ENCODE results near the gene CELA2A.

Gene CELA2A

DNA sequence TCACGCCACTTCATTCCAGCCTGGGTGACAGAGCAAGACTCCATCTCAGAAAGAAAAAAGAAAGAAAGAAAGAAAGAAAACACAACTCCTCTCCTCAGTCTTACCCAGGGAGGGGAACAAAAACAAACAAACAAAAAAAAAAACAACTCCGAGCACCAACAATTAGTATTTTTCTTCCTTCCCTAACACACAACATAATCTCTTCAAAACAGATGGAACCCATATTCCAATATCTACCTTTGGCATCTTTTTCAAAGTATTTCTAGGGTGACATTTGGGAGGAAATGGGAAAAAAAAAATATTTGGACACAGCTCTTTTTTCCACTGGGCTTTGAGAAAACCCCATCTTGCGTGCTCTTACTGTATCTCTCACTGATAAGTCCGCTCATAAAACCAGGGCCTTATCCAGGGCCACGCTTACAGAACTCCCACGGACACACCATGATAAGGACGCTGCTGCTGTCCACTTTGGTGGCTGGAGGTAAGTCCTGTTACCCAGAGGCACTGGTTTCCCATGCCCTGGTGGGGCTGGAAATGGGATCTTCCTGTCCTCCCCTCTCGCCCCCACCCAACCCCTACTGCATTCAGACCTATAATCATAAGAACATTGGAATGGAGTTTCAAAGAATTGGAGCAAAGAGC lies at the start of gene CELA2A:
CELA2A (plus strand) TSS at position 420 of the 642 bp plus-strand sequence; CDS start at position 442, 22 bp downstream.
- DNase-seq = no peak

DNA sequence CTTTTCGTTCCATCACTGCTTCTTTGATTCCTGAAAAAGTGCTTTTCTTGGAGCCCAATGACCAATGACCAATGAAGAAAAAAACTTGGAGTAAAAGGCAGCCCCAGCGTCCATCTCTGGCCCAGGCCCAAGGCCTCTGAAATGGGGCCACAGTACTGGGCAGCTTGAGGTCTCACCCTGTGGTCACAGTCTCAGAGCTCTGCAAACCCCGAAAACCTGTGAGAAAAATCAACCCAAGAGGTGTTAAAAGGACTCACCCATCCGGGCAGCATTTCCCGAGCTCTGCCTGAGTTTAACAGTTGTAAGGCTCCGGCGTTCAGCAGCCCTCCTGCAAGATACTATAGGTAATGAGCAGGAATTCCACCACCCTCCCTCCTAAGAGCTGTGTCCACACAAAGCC lies 49.0 kb upstream of the CELA2A start:
- no peak for DNase-seq

DNA sequence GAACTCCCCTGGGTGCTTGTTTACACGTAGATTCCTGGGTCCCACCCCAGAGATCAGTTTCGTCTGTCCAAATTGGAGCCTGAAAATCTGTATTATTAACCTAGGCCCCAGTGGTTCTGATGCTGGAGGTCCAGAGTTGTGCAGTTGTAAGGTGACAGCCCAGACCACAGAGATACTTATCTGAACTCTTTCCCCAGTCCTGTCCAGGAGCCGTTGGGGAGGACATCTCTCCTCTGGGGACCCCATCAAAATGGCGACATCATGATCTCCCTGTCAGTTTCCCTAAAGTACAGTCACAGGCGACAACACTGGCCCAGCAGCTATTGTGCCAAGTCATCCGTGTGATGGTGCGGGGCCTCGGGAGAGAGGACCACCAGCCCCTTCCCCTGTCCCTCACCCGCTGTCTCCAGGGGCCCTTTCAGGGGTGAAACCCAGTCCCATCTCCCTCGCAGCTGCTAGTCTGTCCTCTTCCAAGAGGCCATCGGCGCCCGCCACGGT lies 47.6 kb upstream of the CELA2A start:
- no peak for DNase-seq

DNA sequence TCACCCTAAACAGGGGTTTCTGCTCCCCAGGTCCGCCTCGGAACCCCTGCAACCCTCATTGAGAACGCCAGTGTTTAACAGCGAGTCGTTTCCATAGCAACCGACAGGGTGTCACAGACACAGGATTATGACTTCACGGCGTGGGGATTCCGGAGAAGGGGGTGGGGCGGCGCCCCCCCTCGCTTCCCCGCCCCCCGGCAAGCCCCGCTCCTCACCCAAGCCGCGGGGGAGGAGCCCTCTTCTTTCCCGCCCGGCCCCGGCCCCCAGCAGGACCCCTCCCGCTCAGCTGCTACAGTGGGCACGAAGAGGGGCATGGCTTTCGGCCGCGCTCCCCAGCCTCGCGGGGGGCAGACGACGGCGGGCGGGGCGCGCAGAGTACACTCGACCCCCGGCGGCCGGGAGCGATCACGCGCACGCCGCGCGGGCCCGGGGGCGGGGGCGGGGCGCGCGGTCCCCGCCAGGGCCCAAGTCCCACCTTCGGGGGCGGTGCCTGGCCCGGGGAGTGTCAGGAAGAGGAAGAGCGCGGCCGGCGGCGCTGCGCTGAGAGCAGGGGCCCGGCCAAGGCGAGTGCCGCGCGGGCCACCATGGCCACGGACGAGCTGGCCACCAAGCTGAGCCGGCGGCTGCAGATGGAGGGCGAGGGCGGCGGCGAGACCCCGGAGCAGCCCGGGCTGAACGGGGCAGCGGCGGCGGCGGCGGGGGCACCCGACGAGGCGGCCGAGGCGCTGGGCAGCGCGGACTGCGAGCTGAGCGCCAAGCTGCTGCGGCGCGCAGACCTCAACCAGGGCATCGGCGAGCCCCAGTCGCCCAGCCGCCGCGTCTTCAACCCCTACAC lies 46.9 kb upstream of the CELA2A start, which contains the start of gene EFHD2:
EFHD2 (plus strand) TSS at position 501 of the 835 bp plus-strand sequence; CDS start at position 585, 84 bp downstream.
- DNase-seq = peak; percentile 94

DNA sequence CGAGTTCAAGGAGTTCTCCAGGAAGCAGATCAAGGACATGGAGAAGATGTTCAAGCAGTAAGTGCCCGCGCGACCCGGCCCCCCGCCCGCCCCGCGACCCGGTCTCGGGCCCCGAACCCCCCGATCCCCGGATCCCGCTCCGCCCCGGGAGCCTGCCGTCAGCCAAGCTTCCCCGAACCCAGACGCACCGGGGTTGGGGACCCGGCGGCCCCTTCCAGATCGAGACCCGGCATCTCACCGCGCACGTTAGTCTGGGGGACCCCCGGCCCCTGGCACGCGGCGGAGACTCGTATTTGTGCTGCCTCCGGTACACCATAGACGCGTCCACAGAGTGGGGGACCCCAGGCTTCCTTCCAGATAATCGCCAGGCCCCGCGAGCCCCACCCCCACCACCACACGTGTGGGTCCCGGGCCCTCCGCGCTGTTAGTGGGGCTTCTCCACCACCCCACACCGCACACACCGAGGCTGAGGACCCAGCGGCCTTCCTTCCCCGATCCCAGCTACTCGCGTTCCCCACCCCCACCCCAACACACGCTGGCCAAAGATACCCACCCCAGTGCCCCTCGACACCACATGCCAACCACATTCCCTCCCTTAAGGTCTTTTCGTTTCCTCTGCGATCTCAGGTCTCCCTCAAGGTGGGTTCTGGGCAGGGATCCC lies 46.2 kb upstream of the CELA2A start:
- DNase-seq = no peak

DNA sequence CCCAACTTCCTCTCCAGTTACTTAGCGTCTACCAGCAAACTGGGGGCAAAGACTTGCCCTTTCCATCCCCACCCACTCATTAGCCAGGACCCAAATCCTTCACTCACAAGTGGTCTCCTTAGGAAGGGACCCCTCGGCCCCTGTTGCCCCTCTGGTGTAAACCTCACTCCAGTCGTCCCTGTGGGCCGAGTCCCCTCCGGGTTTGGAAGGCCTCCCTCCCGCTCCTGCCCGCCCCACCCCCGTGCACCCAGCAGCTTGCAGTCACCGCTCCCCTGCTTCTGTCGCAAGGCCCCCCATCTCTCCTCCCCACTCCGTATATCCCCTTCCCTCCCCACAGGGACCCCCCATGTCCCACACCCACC lies 45.7 kb upstream of the CELA2A start:
- no peak for DNase-seq

DNA sequence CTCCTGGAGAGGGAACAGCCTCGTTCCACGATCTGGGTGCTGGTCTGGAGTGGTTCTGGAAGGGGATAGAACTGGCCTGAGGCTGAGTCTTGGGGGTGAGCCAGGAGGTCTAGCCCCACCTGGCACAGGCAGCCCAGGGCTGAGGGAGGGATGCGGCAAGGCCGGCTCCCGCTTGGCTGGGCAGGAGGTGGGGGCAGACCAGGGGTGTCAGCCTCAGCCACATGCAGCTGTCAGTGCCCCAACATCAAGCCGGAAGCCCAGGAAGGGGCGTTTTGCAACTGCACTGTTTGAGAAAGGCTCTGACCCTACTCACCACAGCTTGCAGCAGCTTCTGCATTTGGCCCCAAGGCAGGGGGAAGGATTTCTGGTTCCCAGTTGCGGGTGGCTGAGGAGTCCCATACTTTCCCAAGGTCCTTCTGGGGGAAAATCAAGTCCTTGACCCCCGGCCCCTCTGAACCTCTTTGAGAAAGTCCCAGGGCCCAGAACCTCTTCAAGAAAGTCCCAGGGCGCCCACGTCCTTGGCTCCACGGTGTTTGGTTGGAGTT lies 44.9 kb upstream of the CELA2A start:
- no peak for DNase-seq

DNA sequence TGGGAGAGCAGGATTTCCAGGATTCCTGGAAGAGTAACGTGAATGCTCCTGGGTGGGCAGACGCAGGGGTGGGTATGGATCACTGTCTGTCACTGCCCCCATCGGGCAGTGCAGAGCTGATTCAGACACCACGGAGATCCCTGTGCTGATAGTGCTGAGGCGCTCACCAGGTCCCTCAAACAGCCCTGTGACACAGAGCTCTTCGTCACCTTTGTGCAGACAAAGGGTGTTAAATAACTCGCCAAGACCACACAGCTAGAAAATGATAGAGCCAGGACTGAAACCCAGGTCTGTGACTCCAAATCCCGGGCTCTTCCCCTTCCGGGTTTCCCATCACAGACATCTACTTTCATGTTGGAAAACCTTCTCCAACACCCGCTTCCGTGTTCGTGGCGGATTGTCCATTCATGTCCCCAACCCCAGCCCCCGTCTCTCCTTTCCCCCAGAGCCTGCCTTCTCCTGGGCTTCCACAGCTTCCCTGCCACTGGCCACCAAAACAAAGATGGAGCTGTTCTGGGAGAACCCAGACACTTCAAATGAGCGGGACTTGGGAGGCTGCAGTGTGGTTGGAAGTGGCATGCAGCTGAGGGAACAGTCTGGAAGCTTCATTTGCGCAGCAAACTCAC lies 44.2 kb upstream of the CELA2A start:
- DNase-seq = no peak

DNA sequence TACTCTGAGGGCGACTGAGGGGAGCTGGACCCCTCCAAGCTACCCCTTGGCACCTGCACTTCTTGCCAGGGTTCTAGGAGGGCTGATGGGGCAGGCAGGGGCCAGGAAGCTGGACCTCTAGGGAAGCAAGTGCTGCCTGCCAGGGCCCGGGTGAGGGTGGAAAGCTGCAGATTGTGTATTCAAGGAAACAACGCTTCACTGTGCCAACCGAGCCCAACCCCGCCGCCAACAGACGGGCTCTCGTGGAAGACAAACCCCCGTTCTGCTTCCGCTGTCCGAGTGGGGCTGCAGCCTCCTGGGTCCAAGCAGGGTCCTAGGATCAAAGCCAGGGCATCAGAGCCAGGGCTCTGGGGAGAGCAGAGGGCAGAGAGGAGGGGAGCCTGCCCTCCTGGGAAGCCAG lies 43.7 kb upstream of the CELA2A start:
- no peak for DNase-seq

DNA sequence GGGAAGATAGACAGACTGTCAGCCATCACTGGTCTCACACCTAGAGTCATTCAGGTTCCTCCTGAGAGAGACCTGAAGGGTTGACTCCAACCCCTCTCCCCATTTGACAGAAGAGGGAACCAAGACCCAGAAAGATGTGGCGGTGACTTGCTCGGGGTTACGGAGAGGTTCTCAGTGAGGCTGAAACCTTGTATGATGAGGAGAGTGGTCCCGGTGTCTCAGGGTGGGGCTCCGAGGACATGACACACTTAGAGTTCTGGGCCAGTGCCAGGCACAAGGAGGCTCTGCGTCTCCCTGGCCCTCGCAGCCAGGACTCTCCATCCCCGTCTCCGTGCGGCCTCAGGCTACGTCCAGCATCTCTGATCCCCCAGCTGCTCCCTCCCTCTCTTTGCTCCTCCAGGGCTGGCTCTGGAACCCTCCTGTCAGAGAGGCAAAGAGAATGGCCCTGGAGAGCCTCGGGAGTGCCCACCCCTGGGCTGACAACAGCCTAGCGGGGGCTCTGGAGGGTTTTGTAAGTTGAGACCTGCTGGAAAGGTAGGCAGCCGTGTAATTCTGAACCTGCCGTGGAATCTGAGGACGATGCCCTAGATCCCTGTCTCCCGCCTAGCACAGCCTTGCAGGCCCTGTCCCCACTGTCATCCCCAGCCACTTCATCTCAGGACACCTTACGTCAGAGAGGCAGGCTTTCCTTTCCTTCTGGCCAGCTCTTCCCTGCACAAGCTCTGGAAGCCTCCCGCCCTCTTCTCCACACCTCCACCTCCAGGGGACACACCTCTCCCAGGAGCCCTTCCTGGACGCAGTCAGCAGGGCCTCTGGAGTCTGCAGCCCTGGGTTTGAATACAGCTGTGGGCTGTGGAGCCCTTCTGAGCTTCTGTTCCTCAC lies 42.7 kb upstream of the CELA2A start:
- DNase-seq = no peak

DNA sequence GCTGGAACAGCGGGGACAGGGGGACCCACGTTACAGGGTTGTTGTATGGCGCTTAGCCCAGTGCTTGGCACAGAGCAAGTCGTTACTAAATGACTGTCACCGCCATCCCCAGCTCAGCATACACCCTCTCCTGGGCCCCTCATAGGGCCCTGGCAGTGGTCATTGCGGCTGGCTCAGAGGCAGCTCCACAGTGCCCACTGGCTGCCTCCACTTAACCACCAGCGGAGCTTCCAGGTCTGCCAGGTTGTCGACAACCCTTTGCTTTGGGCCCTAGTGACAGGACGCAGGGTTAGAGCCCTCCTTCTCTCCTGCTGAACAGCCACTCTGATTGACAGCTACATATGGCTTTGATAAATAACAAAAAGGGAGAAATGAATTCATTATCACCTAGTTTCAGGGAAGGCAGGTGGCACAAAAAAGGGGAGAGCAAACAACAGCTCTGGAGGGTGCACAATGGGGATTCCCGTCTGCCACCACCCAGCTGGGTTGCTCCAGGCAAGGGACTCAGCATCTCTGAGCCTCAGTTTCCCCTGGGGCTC lies 42.0 kb upstream of the CELA2A start:
- no peak for DNase-seq

DNA sequence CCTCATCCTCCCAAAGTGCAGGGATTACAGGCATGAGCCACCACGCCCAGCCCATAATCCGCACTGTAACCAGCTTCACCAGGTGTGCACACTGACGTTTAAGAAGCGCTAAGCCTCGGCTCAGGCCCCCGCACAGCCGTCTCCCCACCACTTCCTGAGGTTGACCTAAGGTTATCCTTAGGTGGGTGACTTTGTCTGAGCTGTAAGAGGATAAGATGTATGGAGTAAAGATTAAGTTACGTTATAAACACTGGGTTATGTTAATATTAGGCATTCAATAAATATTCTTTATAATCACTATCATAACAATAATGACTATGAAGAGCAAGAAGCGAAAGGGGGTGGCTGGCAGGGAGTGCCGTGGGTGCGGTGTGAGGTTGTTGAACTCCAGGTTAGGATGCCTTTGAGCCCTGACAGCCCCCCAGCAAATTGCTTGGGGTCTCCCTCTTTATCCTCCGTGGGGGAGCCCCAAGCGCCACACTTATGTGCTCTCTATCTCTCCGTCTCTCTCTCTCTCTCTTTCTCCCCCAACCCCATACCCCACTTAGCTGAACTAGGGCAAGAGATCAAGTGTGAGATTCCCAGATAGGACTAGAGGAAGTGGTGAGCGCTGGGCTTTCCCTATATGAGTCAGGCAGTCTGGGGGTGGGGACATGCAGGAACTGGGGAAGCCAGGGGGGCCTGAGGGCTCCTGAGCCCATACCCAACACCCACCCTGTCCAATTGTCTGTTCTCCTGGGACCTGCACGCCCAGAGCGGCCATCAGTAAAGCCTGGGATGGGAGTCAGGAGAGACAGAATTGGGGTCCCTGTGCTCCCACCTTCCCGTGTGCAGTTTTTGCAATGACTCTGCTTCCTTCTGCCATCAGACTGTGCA lies 39.2 kb upstream of the CELA2A start:
- DNase-seq = no peak

DNA sequence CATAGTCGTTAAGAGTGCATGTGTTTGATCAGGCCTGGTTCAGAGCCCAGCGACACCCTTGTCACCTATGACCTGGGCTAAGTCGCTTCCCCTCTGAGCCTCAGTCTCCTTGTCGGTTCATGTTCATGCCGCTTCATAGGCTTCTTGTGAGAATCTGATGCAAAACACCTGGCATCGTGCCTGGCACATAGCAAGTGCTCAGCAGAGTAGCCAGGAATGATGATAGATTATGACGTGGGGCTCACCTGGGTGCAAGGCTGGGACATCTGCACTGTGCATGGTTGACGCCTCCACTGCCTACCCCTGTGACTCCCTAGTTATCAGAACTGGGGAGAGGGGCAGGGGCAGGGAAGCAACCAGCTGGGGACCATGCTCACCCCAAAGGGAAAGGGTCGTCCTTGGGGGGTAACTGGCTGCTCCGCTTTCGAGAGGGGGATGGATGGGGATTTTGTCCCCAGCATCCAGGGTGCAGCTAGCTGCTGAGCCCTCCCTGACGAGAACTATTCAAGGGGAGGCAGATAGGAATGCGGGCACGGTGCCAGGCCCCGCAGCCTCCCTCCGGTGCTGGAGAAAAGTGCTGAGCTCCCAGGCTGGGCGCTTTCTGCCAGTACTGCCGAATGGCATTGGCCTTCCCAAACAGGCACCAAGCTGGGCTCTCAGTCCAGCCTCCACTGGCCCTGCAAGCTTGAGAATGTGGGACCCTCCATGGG lies 37.6 kb upstream of the CELA2A start:
- peak; percentile 78 for DNase-seq

DNA sequence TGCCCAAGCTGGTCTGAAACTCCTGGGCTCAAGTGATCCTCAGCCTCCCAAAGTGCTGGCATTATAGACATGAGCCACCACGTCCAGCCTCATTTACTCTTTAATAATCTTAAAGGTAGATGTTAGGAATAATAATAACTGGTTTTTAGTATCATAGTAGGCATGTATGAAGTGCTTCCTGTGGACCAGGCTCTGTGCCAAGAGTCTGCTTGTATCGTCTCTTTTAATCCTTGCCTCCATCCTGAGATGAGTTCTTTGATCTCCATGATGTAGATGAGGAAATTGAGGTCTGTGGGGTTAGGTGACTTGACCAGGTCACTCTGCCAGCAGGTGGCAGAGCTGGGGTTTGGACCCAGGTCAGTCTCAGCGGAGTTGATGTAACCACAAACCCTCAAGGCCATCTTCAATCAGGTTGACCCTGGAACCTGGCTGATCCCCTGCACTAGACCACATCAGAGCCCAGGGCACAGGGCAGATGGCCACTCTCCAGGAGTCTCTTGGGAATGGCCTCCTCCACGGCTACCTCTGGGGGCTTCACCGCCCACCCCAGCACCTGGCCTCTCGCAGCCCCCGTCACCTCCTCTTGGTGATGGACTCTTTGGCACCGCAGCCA lies 35.6 kb upstream of the CELA2A start:
- DNase-seq = no peak

DNA sequence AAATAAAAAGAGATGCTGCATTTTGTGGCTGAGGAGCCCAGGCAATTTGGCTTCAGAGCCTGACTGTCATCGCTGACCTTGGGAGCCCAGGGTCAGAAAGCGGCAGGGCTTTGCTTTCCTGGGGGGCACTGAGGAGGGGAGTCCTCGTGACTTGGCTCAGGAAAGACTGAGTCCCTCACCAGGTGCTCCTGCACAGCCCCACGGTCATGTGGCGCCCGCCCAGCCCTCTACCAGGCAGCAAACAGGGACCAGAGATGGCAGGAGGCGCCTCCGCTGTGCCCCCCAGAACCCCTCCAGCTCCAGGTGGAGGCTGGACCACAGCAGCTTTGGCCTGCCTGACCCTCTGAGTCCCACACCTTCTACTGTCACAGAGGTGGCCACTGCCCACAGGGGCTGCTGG lies 33.7 kb upstream of the CELA2A start:
- DNase-seq = no peak

DNA sequence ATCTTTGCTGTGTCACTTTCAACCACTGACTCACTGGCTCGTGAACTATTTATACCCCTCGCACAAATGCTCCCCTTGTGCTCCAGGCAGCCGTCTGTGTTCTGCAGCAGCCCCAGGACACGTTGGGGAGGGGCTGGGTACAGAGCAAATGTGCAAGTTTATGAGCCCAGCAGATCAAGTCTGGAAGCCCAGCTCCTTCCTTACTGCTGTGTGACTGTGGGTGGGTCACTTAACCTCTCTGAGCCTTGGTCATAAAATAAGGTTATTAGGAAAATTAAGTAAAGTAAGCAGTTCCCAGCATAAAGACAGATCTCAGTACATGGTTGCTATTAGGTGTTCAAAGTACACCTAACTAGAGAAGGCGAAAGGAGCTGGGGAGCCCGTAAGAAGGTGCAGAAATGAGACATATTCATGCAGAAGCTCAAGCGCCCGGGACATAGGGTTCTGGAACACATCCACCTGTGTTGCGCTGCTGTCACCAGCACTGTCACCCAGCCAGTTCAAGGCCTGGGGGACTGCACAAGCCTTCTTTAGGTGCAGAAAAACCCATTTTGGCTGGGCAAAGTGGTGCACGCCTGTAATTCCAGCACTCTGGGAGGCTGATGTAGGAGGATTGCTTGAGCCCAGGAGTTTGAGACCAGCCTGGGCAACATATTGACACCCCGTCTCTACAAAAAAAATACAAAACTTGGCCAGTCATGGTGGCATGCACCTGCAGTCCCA lies 33.0 kb upstream of the CELA2A start:
- DNase-seq = no peak

DNA sequence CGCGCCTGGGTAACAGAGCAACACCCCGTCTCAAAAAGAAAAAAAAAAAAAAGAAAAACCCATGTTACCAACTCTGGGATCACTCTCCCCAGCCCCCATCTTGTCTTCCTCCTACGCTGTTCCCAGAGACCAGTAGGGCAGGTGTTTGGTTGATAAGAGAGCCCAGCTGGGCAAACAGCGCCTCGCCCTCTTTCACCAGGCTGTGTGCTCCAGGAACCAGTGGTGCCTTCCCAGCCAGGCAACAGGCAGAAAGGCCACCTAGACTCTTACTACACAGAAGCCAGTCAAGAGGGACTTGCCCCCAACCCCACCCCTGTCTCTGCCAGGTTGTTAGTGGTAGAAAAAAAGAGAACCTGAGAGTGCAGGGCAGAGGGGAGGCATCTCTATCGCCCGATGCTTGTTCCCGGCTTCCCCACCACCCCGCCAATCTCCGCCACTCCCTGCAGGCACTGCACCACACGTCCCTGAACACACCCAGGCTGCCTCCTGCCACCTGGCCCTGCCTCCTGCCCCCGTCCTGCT lies 32.3 kb upstream of the CELA2A start:
- DNase-seq = peak; percentile 95

DNA sequence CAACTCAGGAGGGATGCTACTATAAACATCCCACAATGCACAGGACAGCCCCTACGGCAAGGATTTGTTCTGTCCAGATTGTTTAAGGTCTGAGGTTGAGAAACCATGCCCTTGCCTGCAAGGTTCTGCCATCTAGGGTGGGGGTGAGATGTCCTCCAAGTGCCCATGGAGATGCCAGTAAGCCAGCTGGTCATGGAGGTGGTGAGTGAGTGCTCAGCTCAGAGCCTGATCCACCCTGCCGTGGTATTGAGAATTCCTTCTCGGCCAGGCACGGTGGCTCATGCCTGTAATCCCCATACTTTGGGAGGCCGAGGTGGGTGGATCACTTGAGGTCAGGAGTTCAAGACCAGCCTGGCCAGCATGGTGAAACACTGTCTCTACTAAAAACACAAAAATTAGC lies 31.6 kb upstream of the CELA2A start:
- no peak for DNase-seq

All from NCI-H345 (cell line).